H1 (cell line): ENCODE results near the gene DISC1. TPM values are rescaled to one million over a fixed set of nuclear protein-coding genes. Genes with fewer than 3 reads are reported as not detected.

Experiments used
- CTCF ChIA-PET: fragments of 300-600 bp; sonication (Branson Sonifier 250); formaldehyde crosslinking; loops from one replicate; lab custom pipeline; 2021; ENCODE audit not compliant: partially characterized antibody; lab: Charles Lee
- POLR2A ChIA-PET: fragments of 300-600 bp; sonication (Branson Sonifier 250); formaldehyde crosslinking; loops from one replicate; lab custom pipeline; 2021; ENCODE audit warnings: inconsistent platforms; ENCODE audit not compliant: partially characterized antibody; lab: Charles Lee
- DNase-seq, 2 experiments: peaks; one replicate each; pipeline versions ENCODE4 v3.0.0 to v3.0.0-alpha.2; 2010 to 2022; ENCODE audit warnings: low spot score in 2 of 2, low read depth in 1 of 2, mixed read lengths in 1 of 2
- FAIRE-seq: peaks from 2 replicates; lab custom pipeline; 2011; peaks lifted over from hg19 to GRCh38; lab: Jason Lieb, UNC
- H2AFZ ChIP-seq: 2 replicates; pipeline ENCODE4 v1.8.1; 2012; ENCODE audit warnings: low read length, inconsistent platforms
- H2AK5ac ChIP-seq: 2 replicates; pipeline ENCODE4 v1.6.1; 2013; ENCODE audit warnings: low read depth, low read length
- H2BK120ac ChIP-seq: replicated peaks from 2 replicates; pipeline ENCODE3; 2013; ENCODE audit warnings: low read depth, low read length, inconsistent platforms
- H2BK12ac ChIP-seq: 2 replicates; pipeline ENCODE4 v1.6.1; 2013; ENCODE audit warnings: low read depth, low read length
- H2BK15ac ChIP-seq: 2 replicates; pipeline ENCODE4 v1.6.1; 2013; ENCODE audit warnings: low read length
- H2BK20ac ChIP-seq: 2 replicates; pipeline ENCODE4 v1.6.1; 2013; ENCODE audit warnings: low read length
- H2BK5ac ChIP-seq: 2 replicates; pipeline ENCODE4 v1.6.1; 2013; ENCODE audit warnings: low read depth, low read length
- H3K14ac ChIP-seq: 2 replicates; pipeline ENCODE4 v1.6.1; 2013; ENCODE audit warnings: inconsistent platforms; ENCODE audit not compliant: insufficient read length
- H3K18ac ChIP-seq: 2 replicates; pipeline ENCODE4 v1.6.1; 2013; ENCODE audit warnings: low read length; ENCODE audit errors: extremely low read depth
- H3K23ac ChIP-seq: 2 replicates; pipeline ENCODE4 v1.6.1; 2013; ENCODE audit warnings: inconsistent platforms; ENCODE audit not compliant: insufficient read length
- H3K23me2 ChIP-seq: 2 replicates; pipeline ENCODE4 v1.6.1; 2013; ENCODE audit warnings: low read depth, low read length
- H3K27ac ChIP-seq: 2 replicates; pipeline ENCODE4 v1.6.1; 2011; ENCODE audit warnings: low read depth, low read length, inconsistent platforms
- H3K27me3 ChIP-seq, 4 experiments: replicated peaks in 1 of 4; 1 replicate in 1 of 4; 2 replicates in 3 of 4; pipeline versions ENCODE4 v1.6.1 to v1.8.1; 2011 to 2013; ENCODE audit warnings: low read length in 3 of 4, mild to moderate bottlenecking in 3 of 4, inconsistent platforms in 2 of 4, mixed read lengths in 2 of 4, moderate library complexity in 1 of 4; ENCODE audit not compliant: control insufficient read depth in 3 of 4, insufficient read depth in 3 of 4; ENCODE audit errors: extremely low read depth in 1 of 4
- H3K36me3 ChIP-seq, 4 experiments: 2 replicates each; pipeline versions ENCODE4 v1.6.1 to v1.8.1; 2011 to 2013; ENCODE audit warnings: mild to moderate bottlenecking in 4 of 4, low read length in 3 of 4, moderate library complexity in 2 of 4, control low read depth in 1 of 4, inconsistent platforms in 1 of 4; ENCODE audit not compliant: insufficient read depth in 4 of 4, control insufficient read depth in 2 of 4
- H3K4ac ChIP-seq: replicated peaks from 2 replicates; pipeline ENCODE3; 2013; ENCODE audit warnings: low read length, low read depth, mixed read lengths, inconsistent platforms; ENCODE audit not compliant: insufficient read length
- H3K4me1 ChIP-seq, 4 experiments: replicated peaks in 1 of 4; 1 replicate in 1 of 4; 2 replicates in 3 of 4; pipeline versions ENCODE4 v1.6.1 to v1.8.1; 2011 to 2013; ENCODE audit warnings: low read length in 3 of 4, inconsistent platforms in 2 of 4, mixed read lengths in 1 of 4; ENCODE audit not compliant: insufficient read depth in 4 of 4, control insufficient read depth in 3 of 4
- H3K4me2 ChIP-seq, 2 experiments: 2 replicates each; pipeline versions ENCODE4 v1.6.1 to v1.8.1; 2011 to 2013; ENCODE audit warnings: low read depth in 2 of 2, low read length in 2 of 2, control low read depth in 1 of 2, inconsistent platforms in 1 of 2, mild to moderate bottlenecking in 1 of 2; ENCODE audit not compliant: insufficient read depth in 1 of 2
- H3K4me3 ChIP-seq, 4 experiments: fragments of 200-600, 300-600 bp in 1 of 4; sonication (generic), shearing (Covaris generic), sonication (Bioruptor Twin) in 1 of 4; 2 replicates each; pipeline versions ENCODE4 v1.5.1 to v1.8.1; 2011 to 2016; ENCODE audit warnings: low read length in 4 of 4, low read depth in 3 of 4, control low read depth in 2 of 4, inconsistent platforms in 2 of 4, mild to moderate bottlenecking in 2 of 4, mixed read lengths in 1 of 4, moderate library complexity in 1 of 4; ENCODE audit not compliant: insufficient read depth in 2 of 4; ENCODE audit errors: extremely low read depth in 1 of 4
- H3K56ac ChIP-seq: replicated peaks from 2 replicates; pipeline ENCODE3; 2013; ENCODE audit warnings: low read depth, mild to moderate bottlenecking, mixed read lengths, low read length, inconsistent platforms; ENCODE audit not compliant: insufficient read length
- H3K79me1 ChIP-seq: 2 replicates; pipeline ENCODE4 v1.6.1; 2013; ENCODE audit warnings: low read depth, low read length, control low read depth
- H3K79me2 ChIP-seq, 2 experiments: 2 replicates each; pipeline versions ENCODE4 v1.6.1 to v1.8.1; 2012 to 2013; ENCODE audit warnings: low read length in 2 of 2, mild to moderate bottlenecking in 2 of 2, inconsistent platforms in 1 of 2; ENCODE audit not compliant: insufficient read depth in 2 of 2, control insufficient read depth in 1 of 2
- H3K9ac ChIP-seq, 4 experiments: replicated peaks in 1 of 4; 1 replicate in 1 of 4; 2 replicates in 3 of 4; pipeline versions ENCODE4 v1.6.1 to v1.8.1; 2011 to 2013; ENCODE audit warnings: low read depth in 3 of 4, low read length in 3 of 4, control low read depth in 2 of 4, mild to moderate bottlenecking in 2 of 4, moderate library complexity in 2 of 4, inconsistent platforms in 1 of 4; ENCODE audit errors: extremely low read depth in 1 of 4
- H3K9me3 ChIP-seq, 2 experiments: 2 replicates each; pipeline versions ENCODE4 v1.6.1 to v1.8.1; 2012 to 2013; ENCODE audit warnings: mild to moderate bottlenecking in 2 of 2, moderate library complexity in 2 of 2, control low read depth in 1 of 2, inconsistent platforms in 1 of 2, low read depth in 1 of 2, low read length in 1 of 2, mixed read lengths in 1 of 2; ENCODE audit not compliant: insufficient read depth in 2 of 2
- H4K20me1 ChIP-seq, 2 experiments: replicated peaks in 1 of 2; 2 replicates each; pipeline versions ENCODE3 to v1.8.1; 2011 to 2013; ENCODE audit warnings: inconsistent platforms in 2 of 2, low read length in 2 of 2, mild to moderate bottlenecking in 1 of 2; ENCODE audit not compliant: insufficient read depth in 2 of 2, control insufficient read depth in 1 of 2
- H4K5ac ChIP-seq: 2 replicates; pipeline ENCODE4 v1.6.1; 2013; ENCODE audit warnings: low read length, low read depth, mixed read lengths, inconsistent platforms; ENCODE audit not compliant: insufficient read length
- H4K8ac ChIP-seq: 2 replicates; pipeline ENCODE4 v1.8.0; 2013; ENCODE audit warnings: mild to moderate bottlenecking, moderate library complexity, low read length, inconsistent platforms; ENCODE audit not compliant: insufficient read depth; ENCODE audit errors: extremely low read depth
- H4K91ac ChIP-seq: replicated peaks from 2 replicates; pipeline ENCODE3; 2013; ENCODE audit warnings: low read length, mixed read lengths, inconsistent platforms; ENCODE audit not compliant: insufficient read length
- ASH2L ChIP-seq: fragments of 200-600, 300-600 bp; sonication (generic); IDR thresholded peaks from one replicate; pipeline ENCODE4 v1.7.1; 2017; ENCODE audit warnings: low read length
- CBX5 ChIP-seq: fragments of 300-800, 300-1000 bp; sonication (generic); IDR thresholded peaks from 2 replicates; pipeline ENCODE4 v1.7.1; 2016; ENCODE audit warnings: antibody characterized with exemption, low read length, low read depth
- CBX8 ChIP-seq: fragments of 300-800, 300-1000 bp; sonication (generic); IDR thresholded peaks from 2 replicates; pipeline ENCODE4 v1.7.1; 2016; ENCODE audit warnings: low read depth, low read length, borderline replicate concordance
- EGR1 ChIP-seq: IDR thresholded peaks from 2 replicates; pipeline ENCODE4 v1.6.1; 2011; ENCODE audit warnings: low read depth, low read length, borderline replicate concordance
- EZH2 ChIP-seq: fragments of 200-600 bp; sonication (generic); IDR thresholded peaks from 2 replicates; pipeline ENCODE4 v1.7.1; 2012; ENCODE audit warnings: low read depth, mild to moderate bottlenecking, moderate library complexity, low read length, inconsistent platforms; ENCODE audit not compliant: severe bottlenecking
- GABPA ChIP-seq: IDR thresholded peaks from 2 replicates; pipeline ENCODE4 v1.6.1; 2011; ENCODE audit warnings: mild to moderate bottlenecking, low read length, moderate library complexity, borderline replicate concordance; ENCODE audit not compliant: insufficient read depth
- GTF2F1 ChIP-seq: IDR thresholded peaks from 2 replicates; pipeline ENCODE4 v1.6.1; 2012; ENCODE audit warnings: low read depth, low read length, improper control_type of control experiment, borderline replicate concordance
- MAFK ChIP-seq: IDR thresholded peaks from 2 replicates; pipeline ENCODE4 v1.6.1; 2012; ENCODE audit warnings: low read depth, mild to moderate bottlenecking, improper control_type of control experiment, low read length
- RFX5 ChIP-seq: IDR thresholded peaks from 2 replicates; pipeline ENCODE4 v1.6.1; 2011; ENCODE audit warnings: low read depth, low read length, improper control_type of control experiment, borderline replicate concordance
- SIRT6 ChIP-seq: IDR thresholded peaks from one replicate; pipeline ENCODE4 v1.7.1; 2012; ENCODE audit warnings: low read length, inconsistent platforms
- SUZ12 ChIP-seq: fragments of 200-600 bp; sonication (generic); IDR thresholded peaks from 2 replicates; pipeline ENCODE4 v1.6.1; 2012; ENCODE audit warnings: mild to moderate bottlenecking, inconsistent platforms, low read length, moderate library complexity, mixed read lengths
- TAF7 ChIP-seq: optimal IDR thresholded peaks from 2 replicates; pipeline ENCODE3; 2011; ENCODE audit warnings: low read depth, mild to moderate bottlenecking, inconsistent platforms, low read length, moderate library complexity, borderline replicate concordance
- ZNF274 ChIP-seq: IDR thresholded peaks from 2 replicates; pipeline ENCODE4 v1.7.0; 2012; ENCODE audit warnings: low read length, borderline replicate concordance; ENCODE audit errors: extremely low read depth
- WGBS, 2 experiments: shearing (Covaris generic) in 1 of 2; methylation state at CpG; one replicate each; pipeline versions ENCODE4 v1.1.6 to v1.1.7; 2013 to 2015; ENCODE audit warnings: low lambda C conversion rate in 2 of 2, mixed read lengths in 2 of 2, inconsistent platforms in 1 of 2, low coverage in 1 of 2, missing lambda C conversion rate in 1 of 2; ENCODE audit not compliant: insufficient replicate concordance in 2 of 2, insufficient coverage in 1 of 2, insufficient read length in 1 of 2; ENCODE audit errors: extremely low coverage in 1 of 2, missing lambda C conversion rate in 1 of 2; 5-methylcytosine and 5-hydroxymethylcytosine counted together
- polyA plus RNA-seq, 7 experiments: library from polyadenylated mRNA; depleted of rRNA in 3 of 7; stranded (reverse) in 5 of 7; unstranded in 2 of 7; fragments of >200 nt in 5 of 7; fragments of 200-250 nt in 2 of 7; gene quantifications; 1 replicate in 5 of 7; 2 replicates in 1 of 7; 4 replicates in 1 of 7; pipeline versions ENCODE4 v1.2.1 to v1.2.3, GENCODE V29; 2011 to 2013; ENCODE audit warnings: missing spikeins in 2 of 7, mixed read lengths in 2 of 7
- total RNA-seq: library from RNA; stranded (reverse); fragmentation: NEBNext Ultra II Directional; extraction: Animal tissue kit (Norgen Biotek cat#: 25700); gene quantifications from 2 replicates; pipeline ENCODE4 v1.2.1, GENCODE V29; 2021

Gene DISC1
- total and polyA plus RNA-seq, 2 of the 8 experiments (the other 6 are each of a cell fraction or from before 2014, with no cell fraction given) = 1.1 to 3.5 TPM

- Histone ChIP-seq H4K20me1 (no peaks in the 10 kb centered on the region), H2AFZ (no peak overlapping the region), H3K79me2 (no peaks in the 10 kb centered on the region), H4K91ac (no peak overlapping the region), H3K4me2 (no peak overlapping the region), H3K4me3 (no peak overlapping the region), H2BK15ac (no peak overlapping the region), H3K4ac (no peak overlapping the region), H4K5ac (no peak overlapping the region), H3K27me3 (no peaks in the 10 kb centered on the region; a peak in 1 of 7 replicates), H3K36me3 (no peaks in the 10 kb centered on the region), H3K23me2 (peaks cover 2% of the 10 kb centered on the region; the same call in 1 of the 2 replicates), H2AK5ac (no peak overlapping the region), H3K23ac (no peak overlapping the region), H3K9me3 (no peaks in the 10 kb centered on the region), H3K27ac (no peak overlapping the region), H3K14ac (no peak overlapping the region), H2BK120ac (no peak overlapping the region), H2BK12ac (no peak overlapping the region), H3K9ac (no peak overlapping the region), H3K4me1 (peaks cover 0 to 4% (median 3%) of the 10 kb centered on the region in 4 experiments; a peak in 6 of 7 replicates), H3K18ac (no peak overlapping the region), H2BK20ac (no peak overlapping the region), H2BK5ac (no peak overlapping the region), H3K56ac (no peak overlapping the region), H3K79me1 (no peaks in the 10 kb centered on the region), H4K8ac (no peak overlapping the region)
- no peak for DNase-seq
- ChIA-PET POLR2A (no interaction called here), CTCF (no interaction called here)
- FAIRE-seq = no peak
- 84% methylated on average over 8 of the region's 8 CpGs; no CpG with 5 or more reads in 1 of the 2 experiments for WGBS, 2 experiments
- no peak for TF ChIP-seq GTF2F1
- no peak for TF ChIP-seq MAFK
- TF ChIP-seq ZNF274 = no peak
- TF ChIP-seq GABPA = no peak
- TF ChIP-seq CBX5 = no peak
- no peak for TF ChIP-seq CBX8
- no peak for TF ChIP-seq TAF7
- no peak for TF ChIP-seq RFX5
- TF ChIP-seq ASH2L = no peak
- TF ChIP-seq SIRT6 = no peak
- no peak for TF ChIP-seq EZH2
- no peak for TF ChIP-seq EGR1
- no peak for TF ChIP-seq SUZ12
Measured at GRCh38 chr1:231695439-231696255, 69.1 kb downstream of the DISC1 start.
